ENCODE results near the gene TEAD2.

- TF ChIP-seq CTCF (IDR thresholded peaks at IDR 0.05) (no peak), EZH2 (IDR thresholded peaks at IDR 0.05; ENCODE audit: borderline replicate concordance, insufficient read depth, low read depth, low read length, poor library complexity, severe bottlenecking) (no peak)
Measured at GRCh38 chr19:49301866-49302252, 60.4 kb downstream of the TEAD2 start.

Measured in B cell (primary cell).